Liver (tissue), 9 donors: ENCODE results near the gene FAM184B. TPM values are rescaled to one million over a fixed set of nuclear protein-coding genes. Genes with fewer than 3 reads are reported as not detected.

Experiments
- DNase-seq: peaks from one replicate; pipeline ENCODE4 v3.0.0-alpha.2; 2017; ENCODE audit warnings: low spot score
- H3K27ac ChIP-seq, 2 donors: one replicate each; pipeline ENCODE4 v1.7.0; 2013; ENCODE audit warnings: inconsistent platforms in 2 of 2, low read length in 2 of 2, control low read depth in 1 of 2, low read depth in 1 of 2, mild to moderate bottlenecking in 1 of 2
- H3K27me3 ChIP-seq, 4 donors: one replicate each; pipeline versions ENCODE4 v1.6.1 to v1.7.0; 2013; ENCODE audit warnings: low read length in 3 of 4, inconsistent platforms in 1 of 4, mild to moderate bottlenecking in 1 of 4, moderate library complexity in 1 of 4; ENCODE audit not compliant: control insufficient read depth in 4 of 4, insufficient read depth in 4 of 4
- H3K36me3 ChIP-seq, 4 donors: one replicate each; pipeline versions ENCODE4 v1.6.1 to v1.7.0; 2013; ENCODE audit warnings: low read length in 3 of 4, mild to moderate bottlenecking in 3 of 4, low read depth in 1 of 4, moderate library complexity in 1 of 4; ENCODE audit not compliant: control insufficient read depth in 4 of 4, insufficient read depth in 3 of 4
- H3K4me1 ChIP-seq, 4 donors: one replicate each; pipeline versions ENCODE4 v1.6.1 to v1.7.0; 2013; ENCODE audit warnings: low read length in 3 of 4, mild to moderate bottlenecking in 3 of 4, moderate library complexity in 1 of 4; ENCODE audit not compliant: control insufficient read depth in 4 of 4, insufficient read depth in 4 of 4
- H3K4me3 ChIP-seq, 3 donors: one replicate each; pipeline versions ENCODE4 v1.6.1 to v1.7.0; 2013; ENCODE audit warnings: low read length in 3 of 3, control low read depth in 1 of 3, low read depth in 1 of 3, mild to moderate bottlenecking in 1 of 3
- H3K9ac ChIP-seq, 2 donors: one replicate each; pipeline ENCODE4 v1.7.0; 2013; ENCODE audit warnings: low read length in 2 of 2, mild to moderate bottlenecking in 2 of 2, moderate library complexity in 2 of 2, control low read depth in 1 of 2, low read depth in 1 of 2
- H3K9me3 ChIP-seq, 4 donors: one replicate each; pipeline versions ENCODE4 v1.6.1 to v1.7.0; 2013; ENCODE audit warnings: low read length in 3 of 4; ENCODE audit not compliant: control insufficient read depth in 4 of 4
- ATF3 ChIP-seq: IDR thresholded peaks from 2 replicates; pipeline ENCODE4 v1.6.1; 2016; ENCODE audit warnings: antibody characterized with exemption
- EGR1 ChIP-seq, 2 donors: IDR thresholded peaks; 2 replicates each; pipeline ENCODE4 v1.6.1; 2016 to 2018; ENCODE audit warnings: antibody characterized with exemption in 2 of 2, low read depth in 2 of 2
- FOXA2 ChIP-seq: IDR thresholded peaks from 2 replicates; pipeline ENCODE4 v1.6.1; 2016; ENCODE audit warnings: antibody characterized with exemption
- HNF4A ChIP-seq, 2 donors: conservative IDR thresholded peaks; 2 replicates each; pipeline ENCODE4 v1.6.1; 2016; ENCODE audit warnings: antibody characterized with exemption in 2 of 2, mild to moderate bottlenecking in 2 of 2
- HNF4G ChIP-seq: IDR thresholded peaks from 2 replicates; pipeline ENCODE4 v1.6.1; 2016; ENCODE audit warnings: antibody characterized with exemption
- MAX ChIP-seq: IDR thresholded peaks from 2 replicates; pipeline ENCODE4 v1.6.1; 2016; ENCODE audit warnings: antibody characterized with exemption
- NR2F2 ChIP-seq: IDR thresholded peaks from 2 replicates; pipeline ENCODE4 v1.6.1; 2016; ENCODE audit warnings: antibody characterized with exemption
- RAD21 ChIP-seq, 2 donors: IDR thresholded peaks; 2 replicates each; pipeline ENCODE4 v1.6.1; 2016; ENCODE audit warnings: antibody characterized with exemption in 2 of 2, mild to moderate bottlenecking in 2 of 2
- RXRA ChIP-seq, 2 donors: IDR thresholded peaks; 2 replicates each; pipeline ENCODE4 v1.6.1; 2017 to 2018; ENCODE audit warnings: antibody characterized with exemption in 2 of 2, mild to moderate bottlenecking in 1 of 2
- TAF1 ChIP-seq: conservative IDR thresholded peaks from 2 replicates; pipeline ENCODE4 v1.6.1; 2016; ENCODE audit warnings: antibody characterized with exemption, mild to moderate bottlenecking
- YY1 ChIP-seq: IDR thresholded peaks from 2 replicates; pipeline ENCODE4 v1.6.1; 2016; ENCODE audit warnings: antibody characterized with exemption, mild to moderate bottlenecking
- WGBS: extraction: QIAGEN DNeasy Blood & Tissue Kit; methylation state at CpG from one replicate; pipeline ENCODE4 v1.1.7; 2013; 5-methylcytosine and 5-hydroxymethylcytosine counted together
- polyA plus RNA-seq, 2 donors: library from polyadenylated mRNA; stranded (reverse) in 1 of 2; unstranded in 1 of 2; fragments of 200-250 nt in 1 of 2; fragments of >200 nt in 1 of 2; fragmentation: Nextera tagmentation in 1 of 2; extraction: Ambion mirVana in 1 of 2; gene quantifications; one replicate each; pipeline versions ENCODE4 v1.2.1 to v1.2.3, GENCODE V29; 2013 to 2015
- total RNA-seq, 2 donors: library from RNA; depleted of rRNA; stranded (reverse); fragments of >200 nt; gene quantifications; one replicate each; pipeline ENCODE4 v1.2.3, GENCODE V29; 2014
- TF ChIP-seq, protein P1 (sequence below): IDR thresholded peaks from 2 replicates; pipeline ENCODE4 v1.6.1; 2016; ENCODE audit warnings: antibody characterized with exemption
- TF ChIP-seq, protein P2 (sequence below): IDR thresholded peaks from 2 replicates; pipeline ENCODE4 v1.6.1; 2016; ENCODE audit warnings: antibody characterized with exemption, mild to moderate bottlenecking
- TF ChIP-seq, protein P3 (sequence below): fragments of 150-350 bp; IDR thresholded peaks from 2 replicates; pipeline ENCODE4 v1.5.1; 2017; ENCODE audit warnings: improper control_type of control experiment, low read depth, low read length; ENCODE audit not compliant: missing input control
- donor health status: healthy.
- donor health status: healthy.
- donor health status: healthy.
- donor health status: healthy.
- donor health status: healthy.

The FAM184B gene
- total and polyA plus RNA-seq, 4 donors = 0.01 TPM; not detected in 3

DNA sequence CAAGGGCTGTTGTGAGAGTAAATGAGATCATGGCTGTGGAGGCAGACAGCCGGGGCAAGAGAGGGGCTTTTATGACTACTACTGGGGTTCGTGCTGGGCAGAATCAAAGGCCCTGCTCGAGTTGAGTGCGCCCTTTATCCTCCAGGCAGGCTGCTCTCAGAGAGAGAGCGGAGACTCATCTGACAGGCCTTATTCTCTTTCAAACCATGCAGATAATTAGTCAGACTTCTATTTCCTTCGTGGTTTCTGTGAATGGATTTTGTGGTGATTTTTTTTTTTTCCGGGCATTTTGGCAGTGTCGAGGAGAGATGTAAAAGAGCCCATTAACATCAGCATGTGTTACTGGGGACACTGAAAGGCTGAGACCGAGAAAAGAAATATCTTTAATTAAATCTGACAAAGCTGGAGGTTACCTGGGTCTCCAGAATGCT lies 93.4 kb downstream of the FAM184B start:
- Histone ChIP-seq H3K4me3 (no peak overlapping the region), H3K9ac (no peak overlapping the region), H3K4me1 (no peaks in the 10 kb centered on the region), H3K27me3 (no peaks in the 10 kb centered on the region), H3K36me3 (no peaks in the 10 kb centered on the region), H3K27ac (no peak overlapping the region), H3K9me3 (no peaks in the 10 kb centered on the region)
- TF ChIP-seq ATF3 = no peak
- TF ChIP-seq MAX = no peak
- no peak for TF ChIP-seq HNF4A (conservative IDR thresholded peaks at IDR 0.05)
- TF ChIP-seq RXRA (IDR thresholded peaks at IDR 0.05) = no peak
- TF ChIP-seq FOXA2 = no peak
- no peak for TF ChIP-seq NR2F2
- TF ChIP-seq HNF4G = no peak
- TF ChIP-seq, protein P1, sequence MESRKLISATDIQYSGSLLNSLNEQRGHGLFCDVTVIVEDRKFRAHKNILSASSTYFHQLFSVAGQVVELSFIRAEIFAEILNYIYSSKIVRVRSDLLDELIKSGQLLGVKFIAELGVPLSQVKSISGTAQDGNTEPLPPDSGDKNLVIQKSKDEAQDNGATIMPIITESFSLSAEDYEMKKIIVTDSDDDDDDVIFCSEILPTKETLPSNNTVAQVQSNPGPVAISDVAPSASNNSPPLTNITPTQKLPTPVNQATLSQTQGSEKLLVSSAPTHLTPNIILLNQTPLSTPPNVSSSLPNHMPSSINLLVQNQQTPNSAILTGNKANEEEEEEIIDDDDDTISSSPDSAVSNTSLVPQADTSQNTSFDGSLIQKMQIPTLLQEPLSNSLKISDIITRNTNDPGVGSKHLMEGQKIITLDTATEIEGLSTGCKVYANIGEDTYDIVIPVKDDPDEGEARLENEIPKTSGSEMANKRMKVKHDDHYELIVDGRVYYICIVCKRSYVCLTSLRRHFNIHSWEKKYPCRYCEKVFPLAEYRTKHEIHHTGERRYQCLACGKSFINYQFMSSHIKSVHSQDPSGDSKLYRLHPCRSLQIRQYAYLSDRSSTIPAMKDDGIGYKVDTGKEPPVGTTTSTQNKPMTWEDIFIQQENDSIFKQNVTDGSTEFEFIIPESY = no peak
- TF ChIP-seq, protein P2, sequence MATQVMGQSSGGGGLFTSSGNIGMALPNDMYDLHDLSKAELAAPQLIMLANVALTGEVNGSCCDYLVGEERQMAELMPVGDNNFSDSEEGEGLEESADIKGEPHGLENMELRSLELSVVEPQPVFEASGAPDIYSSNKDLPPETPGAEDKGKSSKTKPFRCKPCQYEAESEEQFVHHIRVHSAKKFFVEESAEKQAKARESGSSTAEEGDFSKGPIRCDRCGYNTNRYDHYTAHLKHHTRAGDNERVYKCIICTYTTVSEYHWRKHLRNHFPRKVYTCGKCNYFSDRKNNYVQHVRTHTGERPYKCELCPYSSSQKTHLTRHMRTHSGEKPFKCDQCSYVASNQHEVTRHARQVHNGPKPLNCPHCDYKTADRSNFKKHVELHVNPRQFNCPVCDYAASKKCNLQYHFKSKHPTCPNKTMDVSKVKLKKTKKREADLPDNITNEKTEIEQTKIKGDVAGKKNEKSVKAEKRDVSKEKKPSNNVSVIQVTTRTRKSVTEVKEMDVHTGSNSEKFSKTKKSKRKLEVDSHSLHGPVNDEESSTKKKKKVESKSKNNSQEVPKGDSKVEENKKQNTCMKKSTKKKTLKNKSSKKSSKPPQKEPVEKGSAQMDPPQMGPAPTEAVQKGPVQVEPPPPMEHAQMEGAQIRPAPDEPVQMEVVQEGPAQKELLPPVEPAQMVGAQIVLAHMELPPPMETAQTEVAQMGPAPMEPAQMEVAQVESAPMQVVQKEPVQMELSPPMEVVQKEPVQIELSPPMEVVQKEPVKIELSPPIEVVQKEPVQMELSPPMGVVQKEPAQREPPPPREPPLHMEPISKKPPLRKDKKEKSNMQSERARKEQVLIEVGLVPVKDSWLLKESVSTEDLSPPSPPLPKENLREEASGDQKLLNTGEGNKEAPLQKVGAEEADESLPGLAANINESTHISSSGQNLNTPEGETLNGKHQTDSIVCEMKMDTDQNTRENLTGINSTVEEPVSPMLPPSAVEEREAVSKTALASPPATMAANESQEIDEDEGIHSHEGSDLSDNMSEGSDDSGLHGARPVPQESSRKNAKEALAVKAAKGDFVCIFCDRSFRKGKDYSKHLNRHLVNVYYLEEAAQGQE = no peak
- 75% methylated on average over 9 of the region's 9 CpGs for WGBS
- no peak for DNase-seq

DNA sequence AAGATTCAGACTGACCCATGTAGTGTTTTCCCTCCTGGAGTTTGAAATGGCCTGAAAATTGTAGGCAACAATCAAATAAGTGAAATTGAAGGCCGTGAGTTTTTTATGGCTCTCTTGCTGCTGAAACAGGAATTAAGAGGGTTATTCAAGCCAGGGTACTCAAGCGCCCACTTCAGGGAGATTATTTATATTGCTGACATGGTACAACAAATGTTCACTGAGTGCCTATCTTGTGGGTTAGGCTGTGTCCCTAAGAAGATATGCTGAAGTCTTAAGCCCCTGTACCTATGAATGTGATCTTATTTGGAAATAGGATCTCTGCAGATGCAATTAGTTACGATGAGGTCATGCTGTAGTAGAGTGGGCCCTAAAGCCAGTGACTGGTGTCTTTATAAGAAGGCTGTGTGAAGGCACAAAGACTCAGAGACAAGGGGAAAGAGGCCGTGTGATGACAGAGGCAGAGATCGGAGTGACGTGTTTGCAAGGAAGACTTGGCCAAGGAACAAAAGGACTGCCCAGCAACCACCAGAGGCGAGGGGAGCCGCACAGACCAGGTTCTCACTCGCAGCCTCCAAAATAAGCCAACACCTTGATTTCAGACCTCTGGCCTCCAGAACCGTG lies 94.1 kb downstream of the FAM184B start:
- no peak overlapping the region for H3K4me3 ChIP-seq
- H3K9me3 ChIP-seq = no peaks in the 10 kb centered on the region
- no peaks in the 10 kb centered on the region for H3K4me1 ChIP-seq
- no peak for TF ChIP-seq ATF3
- no peak for TF ChIP-seq NR2F2
- no peak for TF ChIP-seq YY1
- TF ChIP-seq HNF4G = no peak
- no peak for TF ChIP-seq RXRA (IDR thresholded peaks at IDR 0.05)
- TF ChIP-seq, protein P3, sequence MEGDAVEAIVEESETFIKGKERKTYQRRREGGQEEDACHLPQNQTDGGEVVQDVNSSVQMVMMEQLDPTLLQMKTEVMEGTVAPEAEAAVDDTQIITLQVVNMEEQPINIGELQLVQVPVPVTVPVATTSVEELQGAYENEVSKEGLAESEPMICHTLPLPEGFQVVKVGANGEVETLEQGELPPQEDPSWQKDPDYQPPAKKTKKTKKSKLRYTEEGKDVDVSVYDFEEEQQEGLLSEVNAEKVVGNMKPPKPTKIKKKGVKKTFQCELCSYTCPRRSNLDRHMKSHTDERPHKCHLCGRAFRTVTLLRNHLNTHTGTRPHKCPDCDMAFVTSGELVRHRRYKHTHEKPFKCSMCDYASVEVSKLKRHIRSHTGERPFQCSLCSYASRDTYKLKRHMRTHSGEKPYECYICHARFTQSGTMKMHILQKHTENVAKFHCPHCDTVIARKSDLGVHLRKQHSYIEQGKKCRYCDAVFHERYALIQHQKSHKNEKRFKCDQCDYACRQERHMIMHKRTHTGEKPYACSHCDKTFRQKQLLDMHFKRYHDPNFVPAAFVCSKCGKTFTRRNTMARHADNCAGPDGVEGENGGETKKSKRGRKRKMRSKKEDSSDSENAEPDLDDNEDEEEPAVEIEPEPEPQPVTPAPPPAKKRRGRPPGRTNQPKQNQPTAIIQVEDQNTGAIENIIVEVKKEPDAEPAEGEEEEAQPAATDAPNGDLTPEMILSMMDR = no peak
- TF ChIP-seq RAD21 (IDR thresholded peaks at IDR 0.05) = no peak
- no peak for TF ChIP-seq TAF1
- TF ChIP-seq, protein P1 = no peak
- no peak for TF ChIP-seq EGR1 (IDR thresholded peaks at IDR 0.05; ENCODE audit: low read depth in 2 of 2)
- TF ChIP-seq, protein P2 = no peak
- H3K27ac ChIP-seq = no peak overlapping the region
- no peak for DNase-seq
- H3K9ac ChIP-seq = no peak overlapping the region
- H3K36me3 ChIP-seq = no peaks in the 10 kb centered on the region
- WGBS = 88% methylated on average over 10 of the region's 10 CpGs
- H3K27me3 ChIP-seq = no peaks in the 10 kb centered on the region
